ENCODE results near the gene NRXN3.

- TF ChIP-seq BHLHE40 (IDR thresholded peaks at IDR 0.05; ENCODE audit: low read depth, low read length) (no peak), POLR2A (IDR thresholded peaks at IDR 0.05; ENCODE audit: low read depth, low read length) (no peak), CTCF (conservative IDR thresholded peaks at IDR 0.05; ENCODE audit: low read depth, low read length) (no peak), USF2 (IDR thresholded peaks at IDR 0.05; ENCODE audit: low read depth, low read length) (no peak), MAFK (IDR thresholded peaks at IDR 0.05; ENCODE audit: low read depth, low read length) (no peak), CHD1 (IDR thresholded peaks at IDR 0.05; ENCODE audit: low read depth, low read length) (no peak), ELK1 (IDR thresholded peaks at IDR 0.05; ENCODE audit: borderline replicate concordance, low read depth, low read length) (no peak), MXI1 (IDR thresholded peaks at IDR 0.05; ENCODE audit: borderline replicate concordance, low read depth, low read length) (no peak), RAD21 (IDR thresholded peaks at IDR 0.05; ENCODE audit: low read length) (no peak), RFX5 (IDR thresholded peaks at IDR 0.05; ENCODE audit: low read depth, low read length) (no peak), CEBPB (IDR thresholded peaks at IDR 0.05; ENCODE audit: low read depth, low read length) (no peak)
Observed at GRCh38 chr14:79421811-79422210, 1251.6 kb downstream of the NRXN3 start.

Measured in IMR-90 (cell line).